Measurements from ENCODE around the gene SP6. TPM values are rescaled to one million over a fixed set of nuclear protein-coding genes. Genes with fewer than 3 reads are reported as not detected.

Gene SP6
- total and polyA plus RNA-seq, 7 donors: 0.04 to 0.27 (median 0.16) TPM; not detected in 4

DNA sequence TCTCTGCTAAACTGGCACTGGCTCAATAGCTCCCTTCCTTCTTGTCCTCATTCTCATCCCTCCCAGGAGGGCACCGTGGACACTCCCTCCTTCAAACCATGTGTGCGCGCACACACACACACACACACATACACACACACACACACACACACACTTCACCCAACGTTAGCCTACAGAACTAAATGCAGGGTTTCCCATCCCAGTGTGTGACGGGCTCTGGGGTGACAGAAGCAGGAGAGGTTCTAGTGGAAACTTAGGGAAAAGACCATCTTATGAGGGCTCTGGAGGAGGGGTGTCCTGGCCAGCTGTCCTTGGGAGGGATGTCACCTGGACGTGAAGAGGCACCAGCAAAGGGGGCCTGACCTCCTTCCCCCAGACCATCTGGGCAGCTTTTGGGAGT lies 49.1 kb downstream of the SP6 start:
- no peak overlapping the region for H3K27ac ChIP-seq
- no peaks in the 10 kb centered on the region for H3K9me3 ChIP-seq
- ATAC-seq (no peak), DNase-seq (no peak)
- H3K36me3 ChIP-seq (ENCODE audit: insufficient read depth in 1 of 2, low read depth in 1 of 2): peaks cover 0 to 4% of the 10 kb centered on the region in 2 donors
- 47 to 55% (median 51%) methylated on average over 6 of the region's 6 CpGs for WGBS, 3 donors
- peaks cover 10% of the 10 kb centered on the region for H3K4me1 ChIP-seq
- H3K4me3 ChIP-seq: no peak overlapping the region
- intact Hi-C loops (cut with DNase I): loop anchor here (5.0 to 10.0 kb wide), 3 partner anchors 105 to 140 kb away; no protein-coding TSS in a partner anchor
- H3K27me3 ChIP-seq (ENCODE audit: insufficient read depth in 3 of 3, low read length in 2 of 3): no peaks in the 10 kb centered on the region
- TF ChIP-seq, protein P1, sequence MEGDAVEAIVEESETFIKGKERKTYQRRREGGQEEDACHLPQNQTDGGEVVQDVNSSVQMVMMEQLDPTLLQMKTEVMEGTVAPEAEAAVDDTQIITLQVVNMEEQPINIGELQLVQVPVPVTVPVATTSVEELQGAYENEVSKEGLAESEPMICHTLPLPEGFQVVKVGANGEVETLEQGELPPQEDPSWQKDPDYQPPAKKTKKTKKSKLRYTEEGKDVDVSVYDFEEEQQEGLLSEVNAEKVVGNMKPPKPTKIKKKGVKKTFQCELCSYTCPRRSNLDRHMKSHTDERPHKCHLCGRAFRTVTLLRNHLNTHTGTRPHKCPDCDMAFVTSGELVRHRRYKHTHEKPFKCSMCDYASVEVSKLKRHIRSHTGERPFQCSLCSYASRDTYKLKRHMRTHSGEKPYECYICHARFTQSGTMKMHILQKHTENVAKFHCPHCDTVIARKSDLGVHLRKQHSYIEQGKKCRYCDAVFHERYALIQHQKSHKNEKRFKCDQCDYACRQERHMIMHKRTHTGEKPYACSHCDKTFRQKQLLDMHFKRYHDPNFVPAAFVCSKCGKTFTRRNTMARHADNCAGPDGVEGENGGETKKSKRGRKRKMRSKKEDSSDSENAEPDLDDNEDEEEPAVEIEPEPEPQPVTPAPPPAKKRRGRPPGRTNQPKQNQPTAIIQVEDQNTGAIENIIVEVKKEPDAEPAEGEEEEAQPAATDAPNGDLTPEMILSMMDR (IDR thresholded peaks at IDR 0.05): no peak

DNA sequence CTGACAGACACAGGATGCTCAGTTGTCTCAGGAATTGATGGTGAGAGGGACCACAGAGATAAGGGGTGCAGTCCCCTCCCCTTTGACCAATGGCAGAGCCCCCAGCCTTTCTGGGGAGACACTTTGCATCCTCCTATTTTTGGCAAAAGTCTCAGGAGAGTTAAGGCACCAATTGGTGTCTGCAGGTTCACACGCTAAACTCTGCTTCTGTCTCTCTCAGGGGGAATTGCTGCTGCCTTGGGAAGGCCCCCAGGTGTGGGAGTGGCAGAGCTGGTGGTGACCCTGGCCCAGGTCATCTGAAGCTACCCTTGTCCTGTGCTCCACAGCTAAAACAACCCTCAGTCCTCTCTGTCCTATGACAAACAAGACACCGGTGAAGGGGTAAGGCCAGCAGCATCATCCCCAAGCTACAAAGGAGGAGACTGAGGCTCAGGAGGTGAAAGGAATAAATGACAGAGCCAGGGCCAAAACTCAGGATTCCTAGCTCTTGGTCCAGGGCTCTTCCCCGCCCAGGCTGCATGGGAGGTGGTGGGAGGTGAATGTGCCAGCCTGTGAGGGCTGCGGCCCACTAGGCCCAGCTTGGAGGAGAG lies 49.7 kb downstream of the SP6 start:
- DNase-seq: no peak
- no peaks in the 10 kb centered on the region for H3K36me3 ChIP-seq (ENCODE audit: insufficient read depth in 1 of 2, low read depth in 1 of 2)
- no peaks in the 10 kb centered on the region for H3K27me3 ChIP-seq (ENCODE audit: insufficient read depth in 3 of 3, low read length in 2 of 3)
- H3K4me1 ChIP-seq: peaks cover 6% of the 10 kb centered on the region
- H3K27ac ChIP-seq: no peak overlapping the region
- TF ChIP-seq, protein P1 (IDR thresholded peaks at IDR 0.05): no peak
- no peak overlapping the region for H3K4me3 ChIP-seq
- no peak for ATAC-seq
- no peaks in the 10 kb centered on the region for H3K9me3 ChIP-seq
- WGBS, 3 donors: 79 to 87% (median 81%) methylated on average over 4 of the region's 4 CpGs
- intact Hi-C loops (cut with DNase I): loop anchor here (5.0 to 10.0 kb wide), 3 partner anchors 104 to 139 kb away; no protein-coding TSS in a partner anchor

DNA sequence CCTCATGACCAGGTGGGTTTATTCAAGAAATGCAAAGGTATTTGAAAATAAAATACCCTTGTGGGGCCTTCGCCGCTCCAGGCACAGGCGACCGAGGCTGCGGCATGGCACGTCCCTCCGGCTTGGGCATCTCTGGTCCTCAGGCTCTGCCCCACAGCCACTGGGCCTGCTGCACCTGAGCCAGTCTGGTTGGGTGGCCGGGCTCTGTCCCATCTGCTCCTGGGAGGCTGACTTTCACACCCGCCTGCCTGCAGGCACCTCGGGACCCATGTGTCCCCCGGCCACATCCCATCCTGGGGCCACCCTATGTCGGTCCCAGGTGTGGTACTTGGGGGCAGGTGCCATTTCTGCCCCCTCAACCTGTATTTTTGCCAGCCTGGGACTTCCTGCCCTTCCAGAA lies 50.3 kb downstream of the SP6 start:
- no peak for DNase-seq
- ATAC-seq: no peak
- TF ChIP-seq, protein P1 (IDR thresholded peaks at IDR 0.05): no peak
- Histone ChIP-seq H3K9me3 (no peaks in the 10 kb centered on the region), H3K4me1 (peaks cover 1% of the 10 kb centered on the region), H3K27ac (no peak overlapping the region), H3K36me3 (ENCODE audit: insufficient read depth in 1 of 2, low read depth in 1 of 2) (no peaks in the 10 kb centered on the region), H3K27me3 (ENCODE audit: insufficient read depth in 3 of 3, low read length in 2 of 3) (no peaks in the 10 kb centered on the region), H3K4me3 (no peak overlapping the region)
- WGBS, 3 donors: 82% methylated on average over 12 of the region's 12 CpGs
- intact Hi-C loops (cut with DNase I): loop anchor here (5.0 to 10.0 kb wide), 3 partner anchors 103 to 138 kb away; no protein-coding TSS in a partner anchor

DNA sequence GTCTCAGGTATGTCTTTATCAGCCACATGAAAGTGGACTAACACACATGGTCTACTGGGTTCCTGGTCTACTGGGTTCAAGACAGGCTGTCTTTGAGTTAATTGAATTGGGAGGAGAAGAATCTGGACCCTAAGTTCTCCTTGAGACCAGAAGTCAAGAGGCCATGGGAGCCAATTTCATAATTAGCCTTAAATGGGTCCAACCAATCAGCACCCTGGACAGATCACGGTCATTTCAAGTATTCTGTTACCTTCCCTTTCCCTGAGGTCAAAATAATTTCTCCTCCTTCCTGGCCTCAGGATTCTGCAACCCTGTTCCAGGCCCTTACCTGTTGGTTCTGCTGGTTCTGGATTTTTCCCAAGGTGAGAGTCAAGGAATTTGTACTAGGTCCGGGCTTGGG lies 53.2 kb downstream of the SP6 start:
- H3K27me3 ChIP-seq (ENCODE audit: insufficient read depth in 3 of 3, low read length in 2 of 3): peaks cover 0 to 23% (median 5%) of the 10 kb centered on the region in 3 donors
- intact Hi-C loops (cut with DNase I): no loop called here
- WGBS, 3 donors: 33 to 51% (median 44%) methylated on average over 2 of the region's 2 CpGs
- no peaks in the 10 kb centered on the region for H3K4me1 ChIP-seq
- no peak for ATAC-seq
- no peaks in the 10 kb centered on the region for H3K9me3 ChIP-seq
- TF ChIP-seq, protein P1 (IDR thresholded peaks at IDR 0.05): no peak
- H3K36me3 ChIP-seq (ENCODE audit: insufficient read depth in 1 of 2, low read depth in 1 of 2): no peaks in the 10 kb centered on the region
- no peak overlapping the region for H3K27ac ChIP-seq
- no peak overlapping the region for H3K4me3 ChIP-seq
- DNase-seq: no peak

Other genes with a start within 250 kb of the SP6 start
- 100 to 1,000 TPM; 192 to 323 (median 227) TPM for gene KPNB1, start 201.2 kb downstream of the SP6 start, total RNA-seq
- gene KPNB1, start 201.2 kb downstream of the SP6 start, polyA plus RNA-seq: 100 to 1,000 TPM in 2 of 3 donors, 10 to 100 TPM in 1; 78.0 to 121 (median 120) TPM
- 10 to 100 TPM; 14.5 to 20.6 (median 18.9) TPM for gene TBKBP1, start 157.0 kb downstream of the SP6 start, total RNA-seq
- 10 to 100 TPM in 2 of 3 donors, 1 to 10 TPM in 1; 5.3 to 37.9 (median 27.4) TPM for gene TBKBP1, start 157.0 kb downstream of the SP6 start, polyA plus RNA-seq
- gene TBX21, start 117.9 kb downstream of the SP6 start, total RNA-seq: under 1 TPM; 0.12 to 0.36 (median 0.19) TPM
- under 1 TPM in 2 of 3 donors, not detected in 1; 0.04 to 0.12 TPM for gene TBX21, start 117.9 kb downstream of the SP6 start, polyA plus RNA-seq
- 10 to 100 TPM in 1 of 4 donors, 1 to 10 TPM in 3; 2.6 to 23.4 (median 5.3) TPM for gene OSBPL7, start 29.4 kb downstream of the SP6 start, total RNA-seq
- gene OSBPL7, start 29.4 kb downstream of the SP6 start, polyA plus RNA-seq: 1 to 10 TPM in 2 of 3 donors, under 1 TPM in 1; 0.95 to 1.7 (median 1.3) TPM
- gene MRPL10, start 19.6 kb downstream of the SP6 start, total RNA-seq: 10 to 100 TPM; 37.8 to 51.9 (median 46.3) TPM
- 10 to 100 TPM; 44.1 to 78.6 (median 56.1) TPM for gene MRPL10, start 19.6 kb downstream of the SP6 start, polyA plus RNA-seq
- gene LRRC46, start 19.5 kb downstream of the SP6 start, total RNA-seq: under 1 TPM in 2 of 4 donors, not detected in 2; 0.15 to 0.54 TPM
- gene LRRC46, start 19.5 kb downstream of the SP6 start, polyA plus RNA-seq: under 1 TPM; 0.08 to 0.40 (median 0.22) TPM
- 10 to 100 TPM; 12.2 to 33.5 (median 19.5) TPM for gene SCRN2, start 9.9 kb downstream of the SP6 start, total RNA-seq
- 10 to 100 TPM; 10.7 to 18.8 (median 15.1) TPM for gene SCRN2, start 9.9 kb downstream of the SP6 start, polyA plus RNA-seq
- 10 to 100 TPM; 10.8 to 16.1 (median 12.8) TPM for gene SP2, start 45.1 kb upstream of the SP6 start, total RNA-seq
- gene SP2, start 45.1 kb upstream of the SP6 start, polyA plus RNA-seq: 10 to 100 TPM in 1 of 3 donors, 1 to 10 TPM in 2; 6.2 to 10.2 (median 7.2) TPM
- gene PNPO, start 90.4 kb upstream of the SP6 start, total RNA-seq: 10 to 100 TPM; 28.2 to 42.3 (median 33.8) TPM
- gene PNPO, start 90.4 kb upstream of the SP6 start, polyA plus RNA-seq: 10 to 100 TPM; 12.0 to 30.0 (median 12.8) TPM
- gene PRR15L, start 106.7 kb upstream of the SP6 start, total RNA-seq: not detected
- gene PRR15L, start 106.7 kb upstream of the SP6 start, polyA plus RNA-seq: under 1 TPM in 2 of 3 donors, not detected in 1; 0.04 to 0.17 TPM
- gene CDK5RAP3, start 120.0 kb upstream of the SP6 start, total RNA-seq: 10 to 100 TPM; 21.0 to 44.1 (median 34.5) TPM
- 10 to 100 TPM; 25.4 to 29.9 (median 25.6) TPM for gene CDK5RAP3, start 120.0 kb upstream of the SP6 start, polyA plus RNA-seq
- gene COPZ2, start 186.6 kb upstream of the SP6 start, total RNA-seq: 100 to 1,000 TPM in 1 of 4 donors, 10 to 100 TPM in 3; 56.4 to 130 (median 66.4) TPM
- 10 to 100 TPM; 16.8 to 46.0 (median 35.5) TPM for gene COPZ2, start 186.6 kb upstream of the SP6 start, polyA plus RNA-seq
- 1,000 to 10,000 TPM in 3 of 4 donors, 100 to 1,000 TPM in 1; 990 to 1,423 (median 1,174) TPM for gene NFE2L1, start 197.2 kb upstream of the SP6 start, total RNA-seq
- gene NFE2L1, start 197.2 kb upstream of the SP6 start, polyA plus RNA-seq: 1,000 to 10,000 TPM in 1 of 3 donors, 100 to 1,000 TPM in 2; 308 to 1,601 (median 620) TPM